ENCODE data around the gene DBI.

The DBI gene

GRCh38 chr2:119385466-119385865 lies 18.7 kb downstream of the DBI start:
- H3K4me3 Mint-ChIP-seq, result no peak overlapping the region
- no peaks in the 10 kb centered on the region for H3K36me3 Mint-ChIP-seq (ENCODE audit: low read depth)
- H3K9me3 Mint-ChIP-seq, result peaks cover 3% of the 10 kb centered on the region
- no peak for DNase-seq
- no peak for TF ChIP-seq CTCF (IDR thresholded peaks at IDR 0.05)
- H3K27ac Mint-ChIP-seq, result no peak overlapping the region
- peaks cover 4% of the 10 kb centered on the region for H3K27me3 Mint-ChIP-seq (ENCODE audit: low read depth, poor library complexity)
- H3K4me1 Mint-ChIP-seq, result peaks cover 22% of the 10 kb centered on the region

- no peak for DNase-seq
- TF ChIP-seq CTCF (IDR thresholded peaks at IDR 0.05), result no peak
- H3K4me3 Mint-ChIP-seq, result no peak overlapping the region
- peaks cover 9% of the 10 kb centered on the region for H3K27me3 Mint-ChIP-seq (ENCODE audit: low read depth, poor library complexity)
- H3K4me1 Mint-ChIP-seq, result peaks cover 22% of the 10 kb centered on the region
- no peak overlapping the region for H3K27ac Mint-ChIP-seq
- peaks cover 3% of the 10 kb centered on the region for H3K9me3 Mint-ChIP-seq
- H3K36me3 Mint-ChIP-seq (ENCODE audit: low read depth), result no peaks in the 10 kb centered on the region
Observed at GRCh38 chr2:119387381-119388129, 20.8 kb downstream of the DBI start.

- H3K9me3 Mint-ChIP-seq, result peaks cover 3% of the 10 kb centered on the region
- H3K4me3 Mint-ChIP-seq, result no peak overlapping the region
- no peak overlapping the region for H3K27ac Mint-ChIP-seq
Observed at GRCh38 chr2:119389615-119390306, 23.0 kb downstream of the DBI start.

GRCh38 chr2:119393971-119394748 lies 27.4 kb downstream of the DBI start:
- H3K27ac Mint-ChIP-seq, result no peak overlapping the region
- H3K4me3 Mint-ChIP-seq, result no peak overlapping the region
- H3K36me3 Mint-ChIP-seq (ENCODE audit: low read depth), result no peaks in the 10 kb centered on the region
- no peaks in the 10 kb centered on the region for H3K9me3 Mint-ChIP-seq
- DNase-seq, result no peak
- peaks cover 21% of the 10 kb centered on the region for H3K27me3 Mint-ChIP-seq (ENCODE audit: low read depth, poor library complexity)
- H3K4me1 Mint-ChIP-seq, result peaks cover 9% of the 10 kb centered on the region
- TF ChIP-seq CTCF (IDR thresholded peaks at IDR 0.05), result no peak

More at GRCh38 chr2:119389615-119390306, 23.0 kb downstream of the DBI start:
- Mint-ChIP-seq H3K27me3 (ENCODE audit: low read depth, poor library complexity) (peaks cover 10% of the 10 kb centered on the region), H3K36me3 (ENCODE audit: low read depth) (no peaks in the 10 kb centered on the region), H3K4me1 (peaks cover 22% of the 10 kb centered on the region)
- no peak for DNase-seq
- no peak for TF ChIP-seq CTCF (IDR thresholded peaks at IDR 0.05)

- no peak for DNase-seq
- H3K27me3 Mint-ChIP-seq (ENCODE audit: low read depth, poor library complexity), result peaks cover 26% of the 10 kb centered on the region
- H3K4me3 Mint-ChIP-seq, result no peak overlapping the region
- H3K9me3 Mint-ChIP-seq, result peaks cover 4% of the 10 kb centered on the region
- no peak for TF ChIP-seq CTCF (IDR thresholded peaks at IDR 0.05)
- no peaks in the 10 kb centered on the region for H3K36me3 Mint-ChIP-seq (ENCODE audit: low read depth)
- H3K4me1 Mint-ChIP-seq, result no peaks in the 10 kb centered on the region
- H3K27ac Mint-ChIP-seq, result no peak overlapping the region
Observed at GRCh38 chr2:119397196-119397595, 30.4 kb downstream of the DBI start.

Data from nephron progenitor cell (in vitro differentiated cells).